22Rv1 (cell line): ENCODE results near the gene NUP85.
"Not testable (repeated sequence)": the region's sequence is repeated elsewhere in the genome, so short reads cannot be mapped to it uniquely, and the experiment has no call there.

Source experiments
- H3K27ac ChIP-seq: fragments of 450-650 bp; 2 replicates; pipeline ENCODE4 v1.5.1; 2017
- ZFX ChIP-seq: fragments of 450-650 bp; IDR thresholded peaks from 2 replicates; pipeline ENCODE4 v1.6.1; 2017; ENCODE audit warnings: antibody characterized with exemption, borderline replicate concordance
- TF ChIP-seq, protein P1 (sequence below): fragments of 450-650 bp; IDR thresholded peaks from 2 replicates; pipeline ENCODE4 v1.5.1; 2017; ENCODE audit warnings: mild to moderate bottlenecking

The NUP85 gene

GRCh38 chr17:75270966-75271232 lies 65.4 kb downstream of the NUP85 start, which contains the start of gene MIF4GD:
TSS of gene MIF4GD (minus strand) at chr17:75271231. CDS start at chr17:75270195, 1,036 bp downstream.
- TF ChIP-seq, protein P1, sequence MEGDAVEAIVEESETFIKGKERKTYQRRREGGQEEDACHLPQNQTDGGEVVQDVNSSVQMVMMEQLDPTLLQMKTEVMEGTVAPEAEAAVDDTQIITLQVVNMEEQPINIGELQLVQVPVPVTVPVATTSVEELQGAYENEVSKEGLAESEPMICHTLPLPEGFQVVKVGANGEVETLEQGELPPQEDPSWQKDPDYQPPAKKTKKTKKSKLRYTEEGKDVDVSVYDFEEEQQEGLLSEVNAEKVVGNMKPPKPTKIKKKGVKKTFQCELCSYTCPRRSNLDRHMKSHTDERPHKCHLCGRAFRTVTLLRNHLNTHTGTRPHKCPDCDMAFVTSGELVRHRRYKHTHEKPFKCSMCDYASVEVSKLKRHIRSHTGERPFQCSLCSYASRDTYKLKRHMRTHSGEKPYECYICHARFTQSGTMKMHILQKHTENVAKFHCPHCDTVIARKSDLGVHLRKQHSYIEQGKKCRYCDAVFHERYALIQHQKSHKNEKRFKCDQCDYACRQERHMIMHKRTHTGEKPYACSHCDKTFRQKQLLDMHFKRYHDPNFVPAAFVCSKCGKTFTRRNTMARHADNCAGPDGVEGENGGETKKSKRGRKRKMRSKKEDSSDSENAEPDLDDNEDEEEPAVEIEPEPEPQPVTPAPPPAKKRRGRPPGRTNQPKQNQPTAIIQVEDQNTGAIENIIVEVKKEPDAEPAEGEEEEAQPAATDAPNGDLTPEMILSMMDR = no peak
- TF ChIP-seq ZFX = no peak
- H3K27ac ChIP-seq = peak within 1 kb of the TSS; percentile 92

DNA sequence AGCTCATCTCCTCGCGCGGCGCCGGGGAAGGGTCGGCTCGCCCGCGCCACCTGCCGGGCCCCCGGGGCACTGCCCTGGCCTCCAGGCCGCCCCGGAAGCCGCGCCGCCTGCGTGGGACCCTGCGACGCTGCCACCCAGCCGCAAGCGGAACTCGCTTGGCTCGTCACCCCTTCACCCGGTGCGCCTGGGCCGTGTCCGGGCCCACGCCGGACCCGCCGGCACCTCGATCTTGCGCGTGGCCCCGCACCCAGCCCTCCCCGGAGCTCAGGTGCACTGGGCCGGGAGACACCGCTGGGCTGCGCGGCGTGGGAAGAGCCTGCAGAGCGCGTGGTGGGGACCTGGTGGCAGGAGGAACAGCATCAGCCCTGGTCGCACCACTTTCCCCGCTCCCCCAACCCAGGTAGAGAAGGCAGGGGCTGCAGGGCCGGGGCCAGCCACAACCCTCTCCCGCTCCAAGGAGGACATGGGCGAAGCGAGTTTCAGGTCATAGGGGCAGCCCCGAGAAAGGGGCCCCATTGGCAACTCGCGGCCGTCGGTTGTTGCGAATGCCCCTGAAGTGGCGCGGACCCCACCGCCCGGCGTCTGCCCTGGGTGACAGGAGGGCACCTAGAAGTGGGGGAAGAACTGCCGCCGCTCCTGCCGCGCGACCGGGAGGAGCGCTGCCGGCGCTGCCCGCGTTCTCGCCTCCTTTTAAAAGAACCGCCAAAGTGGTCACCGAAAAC lies 65.9 kb downstream of the NUP85 start:
- TF ChIP-seq, protein P1 = peak; percentile 92
- no peak for TF ChIP-seq ZFX
- H3K27ac ChIP-seq = peak overlapping the region; percentile 92

- H3K27ac ChIP-seq = peak overlapping the region; percentile 92
- TF ChIP-seq, protein P1 = no peak
- no peak for TF ChIP-seq ZFX
These were observed 66.7 kb downstream of the NUP85 start for GRCh38 chr17:75271955-75272847.

- H3K27ac ChIP-seq = peak overlapping the region; percentile 92
- TF ChIP-seq, protein P1 = no peak
- TF ChIP-seq ZFX = no peak
These were observed 67.3 kb downstream of the NUP85 start for GRCh38 chr17:75272848-75273184.

DNA sequence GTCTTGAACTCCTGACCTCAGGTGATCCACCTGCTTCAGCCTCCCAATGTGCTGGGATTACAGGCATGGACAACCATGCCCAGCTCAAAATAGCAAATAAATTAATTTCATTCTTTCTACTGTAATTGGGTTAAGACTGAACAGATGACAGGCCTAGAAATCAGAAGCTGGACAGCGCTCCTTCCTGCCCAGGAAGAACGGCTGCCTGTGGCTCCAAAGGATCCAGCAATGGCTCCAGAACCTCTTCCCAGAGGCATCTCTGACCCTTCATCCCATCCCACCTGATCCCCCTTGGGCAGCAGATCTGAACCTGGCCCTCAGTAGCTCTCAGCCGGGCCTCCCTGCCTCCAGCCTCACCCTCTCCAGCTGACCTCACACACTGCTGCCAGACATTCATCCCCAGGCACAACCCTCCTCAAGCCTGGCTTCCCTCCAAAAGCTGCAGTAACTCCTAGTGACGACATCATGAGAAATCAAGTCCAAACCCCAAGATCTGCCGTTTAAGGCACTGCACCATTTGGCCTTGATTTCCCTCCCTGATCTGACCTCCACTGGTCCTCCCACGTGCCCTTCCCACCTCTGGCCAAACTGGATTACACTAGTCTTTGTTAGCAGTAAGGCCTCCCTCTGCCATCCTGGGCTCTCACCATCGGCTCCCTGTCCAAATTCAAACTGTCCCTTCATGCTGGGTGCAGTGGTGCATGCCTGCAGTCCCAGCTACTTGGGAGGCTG lies 68.7 kb downstream of the NUP85 start:
- peak overlapping the region; percentile 92 for H3K27ac ChIP-seq
- TF ChIP-seq, protein P1 = no peak
- TF ChIP-seq ZFX = no peak

GRCh38 chr17:75277664-75278071 lies 72.2 kb downstream of the NUP85 start:
- H3K27ac ChIP-seq = no peak overlapping the region
- TF ChIP-seq, protein P1 = no peak

DNA sequence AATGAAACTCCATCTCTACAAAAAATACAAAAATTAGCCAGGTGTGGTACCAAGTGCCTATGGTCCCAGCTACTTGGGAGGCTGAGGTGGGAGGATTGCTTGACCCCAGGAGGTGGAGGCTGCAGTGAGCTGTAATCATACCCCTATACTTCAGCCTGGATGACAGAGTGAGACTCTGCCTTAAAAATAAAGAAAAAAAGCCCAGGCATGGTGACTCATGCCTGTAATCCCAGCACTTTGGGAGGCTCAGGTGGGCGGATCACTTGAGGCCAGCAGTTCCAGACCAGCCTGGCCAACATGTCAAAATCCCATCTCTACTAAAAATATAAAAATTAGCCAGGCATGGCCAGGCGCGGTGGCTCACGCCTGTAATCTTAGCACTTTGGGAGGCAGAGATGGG lies 74.7 kb downstream of the NUP85 start:
- H3K27ac ChIP-seq = not testable (repeated sequence)
